ENCODE results near the gene ZNF385B.

The ZNF385B gene

GRCh38 chr2:179890666-179891065 is 29.3 kb upstream of the ZNF385B start:
- TF ChIP-seq FOXM1 (IDR thresholded peaks at IDR 0.05; ENCODE audit: borderline replicate concordance, low read depth) (no peak), RAD21 (IDR thresholded peaks at IDR 0.05; ENCODE audit: low read depth) (no peak), ZBTB7A (IDR thresholded peaks at IDR 0.05; ENCODE audit: low read depth) (no peak), MAX (IDR thresholded peaks at IDR 0.05) (no peak), EGR1 (IDR thresholded peaks at IDR 0.05) (no peak)

- no peak for TF ChIP-seq TCF12 (IDR thresholded peaks at IDR 0.05; ENCODE audit: low read depth)
- no peak for TF ChIP-seq FOXM1 (IDR thresholded peaks at IDR 0.05; ENCODE audit: borderline replicate concordance, low read depth)
- TF ChIP-seq MAX (IDR thresholded peaks at IDR 0.05), result no peak
- no peak for TF ChIP-seq CEBPB (IDR thresholded peaks at IDR 0.05)
- no peak for TF ChIP-seq REST (IDR thresholded peaks at IDR 0.05; ENCODE audit: low read depth)
- TF ChIP-seq USF1 (IDR thresholded peaks at IDR 0.05), result no peak
- no peak for TF ChIP-seq NFIC (IDR thresholded peaks at IDR 0.05)
- no peak for TF ChIP-seq RAD21 (IDR thresholded peaks at IDR 0.05; ENCODE audit: low read depth)
- no peak for TF ChIP-seq CREB1 (IDR thresholded peaks at IDR 0.05; ENCODE audit: low read depth)
- TF ChIP-seq TEAD4 (IDR thresholded peaks at IDR 0.05), result no peak
- TF ChIP-seq EGR1 (IDR thresholded peaks at IDR 0.05), result no peak
- no peak for TF ChIP-seq YY1 (IDR thresholded peaks at IDR 0.05; ENCODE audit: low read depth)
- no peak for TF ChIP-seq EP300 (IDR thresholded peaks at IDR 0.05; ENCODE audit: borderline replicate concordance)
- TF ChIP-seq ZBTB7A (IDR thresholded peaks at IDR 0.05; ENCODE audit: low read depth), result no peak
- TF ChIP-seq TAF1 (IDR thresholded peaks at IDR 0.05; ENCODE audit: low read depth), result no peak
These were observed 22.8 kb upstream of the ZNF385B start for GRCh38 chr2:179884193-179884592.

GRCh38 chr2:179882851-179883806 is 21.7 kb upstream of the ZNF385B start:
- TF ChIP-seq TAF1 (IDR thresholded peaks at IDR 0.05; ENCODE audit: low read depth), result no peak
- TF ChIP-seq FOXM1 (IDR thresholded peaks at IDR 0.05; ENCODE audit: borderline replicate concordance, low read depth), result no peak
- no peak for TF ChIP-seq ZBTB7A (IDR thresholded peaks at IDR 0.05; ENCODE audit: low read depth)

GRCh38 chr2:179877601-179878364 is 16.4 kb upstream of the ZNF385B start:
- no peak for TF ChIP-seq TEAD4 (IDR thresholded peaks at IDR 0.05)
- no peak for TF ChIP-seq YY1 (IDR thresholded peaks at IDR 0.05; ENCODE audit: low read depth)

GRCh38 chr2:179876266-179876665 is 14.9 kb upstream of the ZNF385B start:
- TF ChIP-seq USF1 (IDR thresholded peaks at IDR 0.05) (no peak), RAD21 (IDR thresholded peaks at IDR 0.05; ENCODE audit: low read depth) (no peak), EGR1 (IDR thresholded peaks at IDR 0.05) (no peak), REST (IDR thresholded peaks at IDR 0.05; ENCODE audit: low read depth) (no peak), ZBTB7A (IDR thresholded peaks at IDR 0.05; ENCODE audit: low read depth) (no peak), CREB1 (IDR thresholded peaks at IDR 0.05; ENCODE audit: low read depth) (no peak), CEBPB (IDR thresholded peaks at IDR 0.05) (no peak), TEAD4 (IDR thresholded peaks at IDR 0.05) (no peak), YY1 (IDR thresholded peaks at IDR 0.05; ENCODE audit: low read depth) (no peak), EP300 (IDR thresholded peaks at IDR 0.05; ENCODE audit: borderline replicate concordance) (no peak), TCF12 (IDR thresholded peaks at IDR 0.05; ENCODE audit: low read depth) (no peak), MAX (IDR thresholded peaks at IDR 0.05) (no peak)

Data from Ishikawa (cell line).